ENCODE measurements around the gene TM2D1.

TM2D1 gene

DNA sequence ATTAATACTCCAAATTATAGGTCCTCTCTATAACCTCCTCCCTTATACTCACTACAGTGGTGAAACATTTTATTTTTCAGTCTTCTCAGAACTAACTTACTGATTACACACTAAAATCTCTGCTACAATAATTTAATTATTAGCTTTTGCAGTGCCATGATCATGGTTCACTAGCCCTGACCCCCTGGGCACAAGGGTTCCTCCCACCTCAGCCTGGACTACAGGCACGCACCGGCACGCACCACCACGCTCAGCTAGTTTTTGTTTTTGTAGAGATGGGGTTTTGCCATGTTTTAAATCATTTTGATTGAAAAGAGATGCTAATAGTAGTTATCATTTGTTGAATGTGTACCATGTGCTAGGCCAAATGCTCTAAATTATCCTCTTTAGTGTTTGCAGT is 23.6 kb upstream of the TM2D1 start:
- H2BK12ac ChIP-seq (ENCODE audit: low read length) = no peak overlapping the region

DNA sequence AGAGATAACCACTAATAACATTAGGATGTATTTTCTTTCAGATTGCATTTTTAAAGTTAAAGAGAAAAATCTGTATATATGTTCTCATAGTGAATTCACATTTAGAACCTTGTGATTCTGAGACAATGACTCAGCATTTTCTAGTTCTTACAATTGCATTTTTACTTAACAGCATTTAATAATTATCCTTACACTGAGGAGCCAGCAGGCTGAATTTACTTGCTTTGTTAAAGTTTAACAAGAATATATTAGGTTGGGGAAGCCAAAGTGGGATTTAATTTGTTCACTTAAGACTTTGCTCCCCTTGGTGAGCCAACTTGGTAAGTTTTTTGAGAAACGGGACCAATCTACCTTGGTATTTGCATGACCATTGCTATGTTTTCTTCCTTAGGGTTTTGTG is 21.9 kb upstream of the TM2D1 start:
- peak in 1 of 2 donors; percentile 17 for DNase-seq
- H3K4me3 ChIP-seq (ENCODE audit: low read depth, low read length) = no peak overlapping the region
- no peak overlapping the region for H2BK120ac ChIP-seq (ENCODE audit: insufficient read depth, low read length, poor library complexity)
- H3K27me3 ChIP-seq (ENCODE audit: insufficient read depth, low read length) = no peaks in the 10 kb centered on the region
- H3K27ac ChIP-seq (ENCODE audit: low read depth, low read length) = no peak overlapping the region
- H3K18ac ChIP-seq (ENCODE audit: low read length) = no peak overlapping the region
- H3K9me3 ChIP-seq (ENCODE audit: insufficient read depth, low read depth, low read length) = no peaks in the 10 kb centered on the region
- H4K8ac ChIP-seq (ENCODE audit: low read depth, low read length) = no peak overlapping the region
- H3K4ac ChIP-seq (ENCODE audit: low read depth, low read length) = no peak overlapping the region
- no peak overlapping the region for H2BK12ac ChIP-seq (ENCODE audit: low read length)
- H4K91ac ChIP-seq (ENCODE audit: low read depth, low read length) = no peak overlapping the region
- H2BK5ac ChIP-seq (ENCODE audit: low read depth, low read length, poor library complexity) = no peak overlapping the region
- H3K23ac ChIP-seq (ENCODE audit: low read length) = no peak overlapping the region
- no CpG with 5 or more reads among the region's 1 CpG for WGBS (ENCODE audit: extremely low coverage, insufficient coverage, insufficient read length)
- H3K79me2 ChIP-seq (ENCODE audit: control insufficient read depth, insufficient read depth, low read length, poor library complexity) = peaks cover 18% of the 10 kb centered on the region
- H3K9ac ChIP-seq (ENCODE audit: low read length) = no peak overlapping the region
- no peak overlapping the region for H3K4me2 ChIP-seq (ENCODE audit: low read length)
- no peak overlapping the region for H2AK5ac ChIP-seq (ENCODE audit: low read length)
- H4K12ac ChIP-seq (ENCODE audit: low read depth, low read length) = no peak overlapping the region
- no peak overlapping the region for H3K14ac ChIP-seq (ENCODE audit: low read length)
- H3K79me1 ChIP-seq (ENCODE audit: low read length) = peaks cover 12% of the 10 kb centered on the region
- no peak overlapping the region for H2AFZ ChIP-seq (ENCODE audit: insufficient read depth, low read length, poor library complexity)
- H3K4me1 ChIP-seq (ENCODE audit: control insufficient read depth in 1 of 2, insufficient read depth in 2 of 2, low read length in 2 of 2) = peaks cover 9 to 11% of the 10 kb centered on the region in 2 experiments
- H3K36me3 ChIP-seq (ENCODE audit: control insufficient read depth in 1 of 2, insufficient read depth in 2 of 2, low read length in 2 of 2) = peaks cover 0 to 1% of the 10 kb centered on the region in 2 experiments

More for the DNA sequence above, 23.6 kb upstream of the TM2D1 start:
- H3K4me1 ChIP-seq (ENCODE audit: control insufficient read depth in 1 of 2, insufficient read depth in 2 of 2, low read length in 2 of 2) = peaks cover 9 to 11% of the 10 kb centered on the region in 2 experiments
- WGBS (ENCODE audit: extremely low coverage, insufficient coverage, insufficient read length) = no CpG with 5 or more reads among the region's 4 CpGs
- no peak overlapping the region for H3K4me3 ChIP-seq (ENCODE audit: low read depth, low read length)
- H3K36me3 ChIP-seq (ENCODE audit: control insufficient read depth in 1 of 2, insufficient read depth in 2 of 2, low read length in 2 of 2) = peaks cover 0 to 1% of the 10 kb centered on the region in 2 experiments
- no peak overlapping the region for H2AFZ ChIP-seq (ENCODE audit: insufficient read depth, low read length, poor library complexity)
- no peak overlapping the region for H3K14ac ChIP-seq (ENCODE audit: low read length)
- H3K27ac ChIP-seq (ENCODE audit: low read depth, low read length) = no peak overlapping the region
- H3K9me3 ChIP-seq (ENCODE audit: insufficient read depth, low read depth, low read length) = no peaks in the 10 kb centered on the region
- DNase-seq = no peak
- H3K4ac ChIP-seq (ENCODE audit: low read depth, low read length) = no peak overlapping the region
- no peak overlapping the region for H4K91ac ChIP-seq (ENCODE audit: low read depth, low read length)
- no peak overlapping the region for H3K4me2 ChIP-seq (ENCODE audit: low read length)
- H2AK5ac ChIP-seq (ENCODE audit: low read length) = no peak overlapping the region
- no peak overlapping the region for H2BK5ac ChIP-seq (ENCODE audit: low read depth, low read length, poor library complexity)
- no peak overlapping the region for H3K9ac ChIP-seq (ENCODE audit: low read length)
- H2BK120ac ChIP-seq (ENCODE audit: insufficient read depth, low read length, poor library complexity) = no peak overlapping the region
- H3K18ac ChIP-seq (ENCODE audit: low read length) = no peak overlapping the region
- peaks cover 1% of the 10 kb centered on the region for H3K79me1 ChIP-seq (ENCODE audit: low read length)
- no peak overlapping the region for H4K8ac ChIP-seq (ENCODE audit: low read depth, low read length)
- no peak overlapping the region for H3K23ac ChIP-seq (ENCODE audit: low read length)
- no peaks in the 10 kb centered on the region for H3K27me3 ChIP-seq (ENCODE audit: insufficient read depth, low read length)
- H4K12ac ChIP-seq (ENCODE audit: low read depth, low read length) = no peak overlapping the region
- peaks cover 9% of the 10 kb centered on the region for H3K79me2 ChIP-seq (ENCODE audit: control insufficient read depth, insufficient read depth, low read length, poor library complexity)

DNA sequence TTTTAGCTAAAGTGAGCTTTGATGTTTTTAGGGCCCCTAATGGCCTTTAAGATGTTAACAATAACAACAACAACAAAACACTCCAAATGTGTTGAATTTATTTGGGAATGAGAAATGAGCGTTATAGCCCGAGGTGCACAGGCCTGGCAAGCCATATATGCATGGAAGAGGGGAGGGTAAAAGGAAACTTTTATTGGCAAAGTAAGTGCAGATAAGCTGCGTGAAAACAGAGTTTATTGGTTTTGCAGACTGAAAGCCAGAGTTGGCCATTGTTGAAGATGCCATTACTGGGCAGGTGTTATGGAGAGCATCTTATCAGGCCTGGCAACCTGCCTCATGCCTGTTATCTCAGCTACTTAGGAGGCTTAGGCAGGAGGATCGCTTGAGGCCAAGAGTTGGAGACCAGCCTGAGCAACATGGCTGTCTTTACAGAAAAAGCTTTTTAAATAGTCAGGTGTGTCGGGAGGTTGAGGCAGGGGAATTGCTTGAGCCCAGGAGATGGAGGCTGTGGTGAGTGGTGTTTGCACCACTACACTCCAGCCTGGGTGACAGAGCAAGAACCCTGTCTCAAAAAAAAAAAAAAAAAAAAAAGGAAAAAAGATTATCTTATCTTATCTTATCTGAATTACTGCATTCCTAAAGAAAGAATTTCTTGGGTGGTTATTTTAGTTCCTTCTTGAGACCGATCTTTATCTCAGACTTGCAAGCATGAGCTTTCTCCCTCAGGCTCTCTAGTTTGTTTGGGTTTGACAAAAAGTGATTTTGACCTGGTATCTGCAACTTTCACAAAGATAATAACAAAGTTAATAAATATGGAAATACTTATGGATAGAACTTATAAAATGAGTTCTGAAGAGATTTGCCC is 19.0 kb upstream of the TM2D1 start:
- Histone ChIP-seq H3K79me2 (ENCODE audit: control insufficient read depth, insufficient read depth, low read length, poor library complexity) (peaks cover 14% of the 10 kb centered on the region), H3K36me3 (ENCODE audit: control insufficient read depth in 1 of 2, insufficient read depth in 2 of 2, low read length in 2 of 2) (no peaks in the 10 kb centered on the region), H3K14ac (ENCODE audit: low read length) (no peak overlapping the region), H3K18ac (ENCODE audit: low read length) (no peak overlapping the region), H3K9ac (ENCODE audit: low read length) (no peak overlapping the region), H3K79me1 (ENCODE audit: low read length) (peaks cover 12% of the 10 kb centered on the region), H2BK5ac (ENCODE audit: low read depth, low read length, poor library complexity) (no peak overlapping the region), H4K12ac (ENCODE audit: low read depth, low read length) (no peak overlapping the region), H3K27ac (ENCODE audit: low read depth, low read length) (no peak overlapping the region), H4K91ac (ENCODE audit: low read depth, low read length) (no peak overlapping the region), H3K4me2 (ENCODE audit: low read length) (peak overlapping the region; percentile 60), H2AFZ (ENCODE audit: insufficient read depth, low read length, poor library complexity) (no peak overlapping the region), H4K8ac (ENCODE audit: low read depth, low read length) (no peak overlapping the region), H3K23ac (ENCODE audit: low read length) (no peak overlapping the region), H2AK5ac (ENCODE audit: low read length) (no peak overlapping the region), H3K9me3 (ENCODE audit: insufficient read depth, low read depth, low read length) (no peaks in the 10 kb centered on the region), H2BK120ac (ENCODE audit: insufficient read depth, low read length, poor library complexity) (no peak overlapping the region), H3K4ac (ENCODE audit: low read depth, low read length) (no peak overlapping the region), H3K4me1 (ENCODE audit: control insufficient read depth in 1 of 2, insufficient read depth in 2 of 2, low read length in 2 of 2) (peaks cover 9 to 11% of the 10 kb centered on the region in 2 experiments), H2BK12ac (ENCODE audit: low read length) (no peak overlapping the region), H3K4me3 (ENCODE audit: low read depth, low read length) (no peak overlapping the region), H3K27me3 (ENCODE audit: insufficient read depth, low read length) (no peaks in the 10 kb centered on the region)
- WGBS (ENCODE audit: extremely low coverage, insufficient coverage, insufficient read length) = no CpG with 5 or more reads among the region's 6 CpGs
- peak; percentile 73 to 87 for DNase-seq

DNA sequence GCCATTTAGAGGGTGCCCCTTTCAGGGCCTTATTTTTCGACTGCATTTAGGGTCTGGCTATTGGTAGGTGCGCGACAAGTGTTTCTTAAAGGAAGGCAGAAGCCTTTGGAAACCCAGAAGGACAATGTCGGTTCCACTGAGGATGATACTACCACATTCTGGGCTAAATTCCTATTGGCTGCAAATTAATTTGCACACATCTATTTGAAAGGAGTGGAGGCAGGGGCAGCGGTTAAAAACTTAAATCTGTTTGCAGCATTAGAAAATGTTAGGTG is 18.4 kb upstream of the TM2D1 start:
- no peak overlapping the region for H3K23ac ChIP-seq (ENCODE audit: low read length)
- H3K4me3 ChIP-seq (ENCODE audit: low read depth, low read length) = peak overlapping the region; percentile 87
- no peak overlapping the region for H4K8ac ChIP-seq (ENCODE audit: low read depth, low read length)
- no peak overlapping the region for H2AFZ ChIP-seq (ENCODE audit: insufficient read depth, low read length, poor library complexity)
- no peak overlapping the region for H3K9ac ChIP-seq (ENCODE audit: low read length)
- no peak overlapping the region for H2BK120ac ChIP-seq (ENCODE audit: insufficient read depth, low read length, poor library complexity)
- H2AK5ac ChIP-seq (ENCODE audit: low read length) = no peak overlapping the region
- no CpG with 5 or more reads among the region's 5 CpGs for WGBS (ENCODE audit: extremely low coverage, insufficient coverage, insufficient read length)
- no peaks in the 10 kb centered on the region for H3K36me3 ChIP-seq (ENCODE audit: control insufficient read depth in 1 of 2, insufficient read depth in 2 of 2, low read length in 2 of 2)
- peaks cover 12% of the 10 kb centered on the region for H3K79me1 ChIP-seq (ENCODE audit: low read length)
- no peak overlapping the region for H3K14ac ChIP-seq (ENCODE audit: low read length)
- H3K9me3 ChIP-seq (ENCODE audit: insufficient read depth, low read depth, low read length) = no peaks in the 10 kb centered on the region
- H4K91ac ChIP-seq (ENCODE audit: low read depth, low read length) = peak overlapping the region; percentile 95
- H2BK5ac ChIP-seq (ENCODE audit: low read depth, low read length, poor library complexity) = no peak overlapping the region
- no peaks in the 10 kb centered on the region for H3K27me3 ChIP-seq (ENCODE audit: insufficient read depth, low read length)
- no peak overlapping the region for H4K12ac ChIP-seq (ENCODE audit: low read depth, low read length)
- H3K79me2 ChIP-seq (ENCODE audit: control insufficient read depth, insufficient read depth, low read length, poor library complexity) = peaks cover 14% of the 10 kb centered on the region
- H3K4me2 ChIP-seq (ENCODE audit: low read length) = peak overlapping the region; percentile 60
- peak overlapping the region; percentile 96 for H3K27ac ChIP-seq (ENCODE audit: low read depth, low read length)
- peaks cover 9 to 11% of the 10 kb centered on the region in 2 experiments for H3K4me1 ChIP-seq (ENCODE audit: control insufficient read depth in 1 of 2, insufficient read depth in 2 of 2, low read length in 2 of 2)
- no peak for DNase-seq
- no peak overlapping the region for H2BK12ac ChIP-seq (ENCODE audit: low read length)
- H3K4ac ChIP-seq (ENCODE audit: low read depth, low read length) = peak overlapping the region; percentile 90
- H3K18ac ChIP-seq (ENCODE audit: low read length) = no peak overlapping the region

Data from trophoblast cell (in vitro differentiated cells and primary cell).